CD14-positive monocyte (primary cell): ENCODE measurements around the gene TNIK. TPM values are rescaled to one million over a fixed set of nuclear protein-coding genes. Genes with fewer than 3 reads are reported as not detected.

Experiments used
- DNase-seq, 3 donors: peaks; one replicate each; pipeline ENCODE4 v3.0.0-alpha.2; 2011 to 2022
- H2AFZ ChIP-seq: 2 replicates; pipeline ENCODE4 v1.6.0; 2012; ENCODE audit warnings: mild to moderate bottlenecking, low read depth, low read length, inconsistent platforms; ENCODE audit not compliant: insufficient read depth, poor library complexity, severe bottlenecking
- H3K27ac ChIP-seq, 2 donors: 1 replicate in 1 of 2; 2 replicates in 1 of 2; pipeline ENCODE4 v1.5.1; 2012 to 2013; ENCODE audit warnings: low read length in 2 of 2, control low read depth in 1 of 2, inconsistent platforms in 1 of 2, low read depth in 1 of 2, mild to moderate bottlenecking in 1 of 2
- H3K27me3 ChIP-seq, 2 donors: one replicate each; pipeline versions ENCODE4 v1.6.0 to v1.6.1; 2011 to 2013; ENCODE audit warnings: low read length in 2 of 2; ENCODE audit not compliant: control insufficient read depth in 2 of 2, insufficient read depth in 2 of 2
- H3K36me3 ChIP-seq, 2 donors: replicated peaks in 1 of 2; 1 replicate in 1 of 2; 2 replicates in 1 of 2; pipeline versions ENCODE4 v1.5.1 to v1.6.1; 2012 to 2013; ENCODE audit warnings: low read length in 2 of 2, control low read depth in 1 of 2, inconsistent platforms in 1 of 2, mild to moderate bottlenecking in 1 of 2; ENCODE audit not compliant: insufficient read depth in 2 of 2, control insufficient read depth in 1 of 2
- H3K4me1 ChIP-seq, 2 donors: 1 replicate in 1 of 2; 2 replicates in 1 of 2; pipeline versions ENCODE4 v1.5.1 to v1.6.1; 2012 to 2013; ENCODE audit warnings: low read length in 2 of 2, control low read depth in 1 of 2, inconsistent platforms in 1 of 2, mild to moderate bottlenecking in 1 of 2, moderate library complexity in 1 of 2; ENCODE audit not compliant: insufficient read depth in 2 of 2, control insufficient read depth in 1 of 2
- H3K4me2 ChIP-seq: replicated peaks from 2 replicates; pipeline ENCODE3; 2012; ENCODE audit warnings: low read length, moderate library complexity, mild to moderate bottlenecking; ENCODE audit not compliant: poor library complexity, severe bottlenecking; ENCODE audit errors: extremely low read depth
- H3K4me3 ChIP-seq, 3 experiments: fragments of 200-600 bp in 1 of 3; sonication (generic) in 1 of 3; replicated peaks in 1 of 3; 1 replicate in 2 of 3; 2 replicates in 1 of 3; pipeline ENCODE4 v1.5.1; 2011 to 2013; ENCODE audit warnings: low read length in 3 of 3, mild to moderate bottlenecking in 3 of 3, control low read depth in 2 of 3, low read depth in 2 of 3, inconsistent platforms in 1 of 3, moderate library complexity in 1 of 3
- H3K79me2 ChIP-seq: 2 replicates; pipeline ENCODE4 v1.6.0; 2012; ENCODE audit warnings: mild to moderate bottlenecking, control low read depth, inconsistent platforms, low read length, moderate library complexity; ENCODE audit not compliant: insufficient read depth
- H3K9ac ChIP-seq: 2 replicates; pipeline ENCODE4 v1.6.0; 2017; ENCODE audit warnings: low read length, mild to moderate bottlenecking; ENCODE audit not compliant: insufficient read depth, poor library complexity, severe bottlenecking
- H3K9me3 ChIP-seq, 2 donors: replicated peaks in 1 of 2; 1 replicate in 1 of 2; 2 replicates in 1 of 2; pipeline versions ENCODE4 v1.5.1 to v1.6.1; 2012 to 2013; ENCODE audit warnings: low read length in 2 of 2, control low read depth in 1 of 2; ENCODE audit not compliant: control insufficient read depth in 1 of 2, insufficient read depth in 1 of 2
- H4K20me1 ChIP-seq: 2 replicates; pipeline ENCODE4 v1.6.0; 2012; ENCODE audit warnings: mild to moderate bottlenecking, low read length, control low read depth, moderate library complexity; ENCODE audit not compliant: insufficient read depth
- H3K27ac Mint-ChIP-seq, 7 donors: one replicate each; pipeline ENCODE4 v1.8.0; 2020; ENCODE audit warnings: mild to moderate bottlenecking in 7 of 7, mixed read lengths in 7 of 7, moderate library complexity in 6 of 7, inconsistent platforms in 2 of 7
- H3K27me3 Mint-ChIP-seq, 3 donors: one replicate each; pipeline ENCODE4 v1.8.0; 2021 to 2022; ENCODE audit warnings: low read depth in 3 of 3, mild to moderate bottlenecking in 3 of 3, mixed read lengths in 3 of 3, moderate library complexity in 3 of 3, inconsistent platforms in 1 of 3
- H3K36me3 Mint-ChIP-seq, 2 donors: one replicate each; pipeline ENCODE4 v1.8.0; 2020; ENCODE audit warnings: mixed read lengths in 2 of 2, inconsistent platforms in 1 of 2, mild to moderate bottlenecking in 1 of 2
- H3K4me1 Mint-ChIP-seq: one replicate; pipeline ENCODE4 v1.8.0; 2020; ENCODE audit warnings: mild to moderate bottlenecking, mixed read lengths
- H3K4me3 Mint-ChIP-seq, 2 donors: one replicate each; pipeline ENCODE4 v1.8.0; 2020; ENCODE audit warnings: mild to moderate bottlenecking in 2 of 2, mixed read lengths in 2 of 2, moderate library complexity in 1 of 2
- H3K9me3 Mint-ChIP-seq, 7 donors: one replicate each; pipeline ENCODE4 v1.8.0; 2020 to 2022; ENCODE audit warnings: mixed read lengths in 7 of 7, mild to moderate bottlenecking in 6 of 7, moderate library complexity in 6 of 7, inconsistent platforms in 2 of 7
- CTCF ChIP-seq: fragments of 200-600 bp; IDR thresholded peaks from one replicate; pipeline ENCODE4 v1.8.0; 2022; ENCODE audit warnings: antibody characterized with exemption, mild to moderate bottlenecking
- WGBS: methylation state at CpG from one replicate; pipeline ENCODE4 v1.1.5; 2013; ENCODE audit warnings: missing lambda C conversion rate; ENCODE audit not compliant: insufficient coverage; 5-methylcytosine and 5-hydroxymethylcytosine counted together
- intact Hi-C, 2 donors: fragments of 100-400 bp; cut with micrococcal nuclease; formaldehyde crosslinking; loops; one replicate each; pipeline versions ENCODE4 v1.15.0 to v1.15.1; 2023
- polyA plus RNA-seq, 3 donors: library from polyadenylated mRNA; depleted of rRNA in 1 of 3; unstranded in 2 of 3; stranded (reverse) in 1 of 3; fragments of 300-500 nt in 2 of 3; fragments of >200 nt in 1 of 3; fragmentation: Illumina TruSeq in 2 of 3; gene quantifications; 1 replicate in 2 of 3; 2 replicates in 1 of 3; pipeline ENCODE4 v1.2.3, GENCODE V29; 2012 to 2021

TNIK gene
- polyA plus RNA-seq, 3 donors = 0.36 to 1.8 (median 0.75) TPM

DNA sequence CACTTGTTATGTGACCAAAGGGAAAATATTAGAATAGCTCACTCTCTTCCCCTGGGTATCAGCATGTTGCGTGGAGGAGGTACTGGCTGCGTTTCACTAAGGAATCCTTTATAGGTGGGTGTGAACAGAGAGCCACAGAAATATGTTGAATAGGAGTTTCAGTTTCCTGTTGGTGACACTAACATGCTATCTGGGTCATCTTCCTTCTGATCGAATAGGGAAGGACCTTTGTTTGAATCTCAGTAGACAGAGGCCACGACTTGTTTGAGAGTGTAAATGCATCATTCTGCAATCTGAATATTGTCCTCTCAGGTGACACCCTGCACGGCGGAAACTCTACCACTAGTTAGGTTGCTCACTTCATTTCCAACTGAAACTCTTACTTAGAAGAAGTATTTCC, 275.8 kb downstream of the TNIK start:
- Histone ChIP-seq H3K27me3 (no peaks in the 10 kb centered on the region), H3K4me1 (no peaks in the 10 kb centered on the region), H3K27ac (no peak overlapping the region), H2AFZ (no peak overlapping the region), H4K20me1 (no peaks in the 10 kb centered on the region), H3K9ac (no peak overlapping the region), H3K4me2 (no peak overlapping the region), H3K4me3 (no peak overlapping the region), H3K36me3 (no peaks in the 10 kb centered on the region), H3K79me2 (no peaks in the 10 kb centered on the region), H3K9me3 (no peaks in the 10 kb centered on the region)
- no peaks in the 10 kb centered on the region for H3K27me3 Mint-ChIP-seq
- H3K27ac Mint-ChIP-seq = no peak overlapping the region
- no peak overlapping the region for H3K4me3 Mint-ChIP-seq
- DNase-seq = no peak
- intact Hi-C loops = no loop called here
- peaks cover 0 to 3% (median 2%) of the 10 kb centered on the region in 7 donors for H3K9me3 Mint-ChIP-seq
- no peak for TF ChIP-seq CTCF
- WGBS = 83% methylated on average over 1 of the region's 6 CpGs
- H3K36me3 Mint-ChIP-seq = no peaks in the 10 kb centered on the region
- H3K4me1 Mint-ChIP-seq = peaks cover 12% of the 10 kb centered on the region

DNA sequence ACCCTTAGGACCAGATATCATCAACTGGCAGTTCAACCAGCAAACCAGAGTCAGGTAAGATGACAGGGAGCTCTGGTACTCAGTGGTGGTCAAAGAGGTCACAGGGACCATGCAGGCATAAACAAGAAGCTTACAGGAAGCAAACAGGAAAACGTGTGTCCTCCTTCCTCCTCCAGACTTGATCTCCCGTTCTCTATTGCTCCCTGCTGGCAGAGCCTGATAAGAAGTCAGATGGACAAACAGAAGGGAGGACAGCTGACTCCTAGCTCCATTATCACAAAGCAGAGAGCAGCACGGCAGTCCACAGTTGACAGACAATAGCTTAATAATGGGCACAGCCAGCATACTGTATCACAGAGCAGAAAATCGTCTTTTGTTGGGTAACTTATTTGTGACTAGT, 277.2 kb downstream of the TNIK start:
- Histone ChIP-seq H3K27ac (no peak overlapping the region), H4K20me1 (no peaks in the 10 kb centered on the region), H3K4me3 (no peak overlapping the region), H2AFZ (no peak overlapping the region), H3K9me3 (no peaks in the 10 kb centered on the region), H3K79me2 (no peaks in the 10 kb centered on the region), H3K4me1 (peaks cover 11% of the 10 kb centered on the region in 2 donors), H3K9ac (no peak overlapping the region), H3K27me3 (no peaks in the 10 kb centered on the region), H3K36me3 (no peaks in the 10 kb centered on the region), H3K4me2 (no peak overlapping the region)
- peaks cover 0 to 4% (median 2%) of the 10 kb centered on the region in 7 donors for H3K9me3 Mint-ChIP-seq
- peak in 2 of 3 donors; percentile 12 to 17 for DNase-seq
- no peak for TF ChIP-seq CTCF
- H3K27ac Mint-ChIP-seq = no peak overlapping the region
- no peaks in the 10 kb centered on the region for H3K27me3 Mint-ChIP-seq
- H3K4me1 Mint-ChIP-seq = peaks cover 23% of the 10 kb centered on the region
- WGBS = 53% methylated on average over 4 of the region's 4 CpGs
- intact Hi-C loops = no loop called here
- H3K4me3 Mint-ChIP-seq = no peak overlapping the region
- H3K36me3 Mint-ChIP-seq = no peaks in the 10 kb centered on the region
